GM19438 (cell line): ENCODE data around the gene FNDC3A.

Source experiments
- ATAC-seq: cut with Tn5 transposase; IDR thresholded peaks from one replicate; pipeline ENCODE4 v1.9.1; 2021; ENCODE audit warnings: low read depth; ENCODE audit not compliant: unreplicated experiment

Gene FNDC3A

GRCh38 chr13:49246850-49247642, 271.3 kb downstream of the FNDC3A start:
- ATAC-seq: peak; percentile 36

- ATAC-seq: peak; percentile 96
These were observed 272.2 kb downstream of the FNDC3A start, which contains the start of gene CDADC1 for GRCh38 chr13:49247643-49248621. Gene CDADC1 (plus strand): TSS chr13:49247925. CDS start chr13:49248038, 113 bp downstream.

GRCh38 chr13:49248622-49249002, 272.9 kb downstream of the FNDC3A start:
- ATAC-seq: no peak

- no peak for ATAC-seq
These were observed 275.6 kb downstream of the FNDC3A start for GRCh38 chr13:49251326-49251725.

GRCh38 chr13:49253310-49253709, 277.6 kb downstream of the FNDC3A start:
- ATAC-seq: no peak

GRCh38 chr13:49254007-49254406, 278.3 kb downstream of the FNDC3A start:
- no peak for ATAC-seq

- no peak for ATAC-seq
These were observed 281.1 kb downstream of the FNDC3A start for GRCh38 chr13:49256841-49257240.

- no peak for ATAC-seq
These were observed 282.5 kb downstream of the FNDC3A start for GRCh38 chr13:49258089-49258796.
